Measurements from ENCODE around the gene FAM174B.

The FAM174B gene

GRCh38 chr15:92655178-92655995, at the start of gene FAM174B:
TSS of gene FAM174B (minus strand) at chr15:92655775.
- DNase-seq (ENCODE audit: low read depth in 2 of 2), result peak; percentile 6 to 32

- no peak for DNase-seq (ENCODE audit: low read depth in 2 of 2)
These were observed 40.5 kb upstream of the FAM174B start for GRCh38 chr15:92696096-92696495.

- DNase-seq (ENCODE audit: low read depth in 2 of 2), result no peak
These were observed 38.2 kb upstream of the FAM174B start for GRCh38 chr15:92693691-92694331.

GRCh38 chr15:92690395-92690794, 34.8 kb upstream of the FAM174B start:
- no peak for DNase-seq (ENCODE audit: low read depth in 2 of 2)

DNA sequence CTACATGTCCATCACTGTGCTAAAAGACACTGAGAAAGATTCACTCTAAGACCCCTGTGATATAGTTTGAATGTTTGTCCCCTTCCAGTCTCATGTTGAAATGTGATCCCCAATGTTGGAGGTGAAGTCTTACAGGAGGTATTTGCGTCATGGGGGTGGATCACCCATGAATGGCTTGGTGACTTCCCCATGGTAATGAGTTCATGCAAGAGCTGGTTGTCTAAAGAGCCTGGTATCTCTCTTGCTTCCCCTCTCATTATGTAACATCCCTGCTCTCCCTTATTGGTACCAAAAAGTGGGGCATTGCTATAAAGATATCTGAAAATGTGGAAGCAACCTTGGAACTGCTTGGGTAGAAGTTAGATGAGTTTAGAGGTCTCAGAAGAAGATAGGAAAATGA, 32.2 kb upstream of the FAM174B start:
- no peak for DNase-seq (ENCODE audit: low read depth in 2 of 2)

GRCh38 chr15:92687195-92687602, 31.6 kb upstream of the FAM174B start:
- DNase-seq (ENCODE audit: low read depth in 2 of 2), result no peak

DNA sequence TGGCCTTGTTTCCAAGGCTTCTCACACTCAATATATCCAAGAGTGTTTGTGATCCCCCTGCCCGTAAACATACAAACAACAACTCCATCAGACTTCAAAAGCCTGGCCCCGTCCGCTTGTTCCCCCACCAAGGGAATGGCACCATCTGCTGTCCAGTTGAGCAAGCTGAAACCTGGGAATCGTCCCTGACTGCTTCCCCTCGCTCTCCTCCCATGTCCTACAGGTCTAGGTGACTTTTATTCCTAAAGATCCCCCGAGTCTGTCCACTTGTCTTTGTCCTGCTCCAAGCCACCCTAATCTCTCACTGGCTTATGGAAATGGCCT, 27.9 kb upstream of the FAM174B start:
- DNase-seq (ENCODE audit: low read depth in 2 of 2), result no peak

DNA sequence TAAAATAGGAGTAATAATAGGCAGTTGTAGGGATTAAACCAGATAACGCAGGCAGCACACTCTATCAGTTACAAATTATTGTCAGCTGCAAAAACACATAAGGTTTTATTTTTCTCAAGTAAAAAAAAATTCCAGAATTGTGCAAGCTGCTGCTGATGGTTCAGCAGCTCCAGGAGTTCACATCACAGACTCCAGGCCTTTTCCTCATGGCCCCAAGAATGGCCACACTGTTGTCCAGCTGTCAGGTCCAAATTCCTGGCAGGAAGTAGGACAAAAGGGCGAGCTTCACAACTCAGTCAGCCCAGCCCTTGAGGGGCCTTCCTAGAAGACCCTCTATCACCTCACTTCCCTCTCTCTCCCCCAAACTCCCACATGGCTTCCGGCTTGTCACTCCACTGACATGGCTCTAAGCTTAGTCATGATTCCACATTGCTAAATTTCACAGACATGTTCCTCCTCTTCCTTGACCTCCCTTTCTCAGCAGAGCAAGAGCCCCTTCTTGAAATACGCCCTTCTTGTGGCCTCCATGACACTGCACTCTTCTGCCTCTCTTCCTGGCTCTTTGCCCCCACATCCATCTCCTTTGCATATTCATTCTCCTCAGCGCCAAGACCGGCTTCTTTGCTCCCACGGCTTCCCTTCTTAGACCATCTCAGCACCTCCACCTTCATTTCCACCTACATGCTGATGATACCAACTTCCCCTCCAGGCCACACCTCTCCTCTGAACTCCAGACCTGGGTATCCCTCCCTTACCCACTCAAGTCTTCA, 27.4 kb upstream of the FAM174B start:
- no peak for DNase-seq (ENCODE audit: low read depth in 2 of 2)

DNA sequence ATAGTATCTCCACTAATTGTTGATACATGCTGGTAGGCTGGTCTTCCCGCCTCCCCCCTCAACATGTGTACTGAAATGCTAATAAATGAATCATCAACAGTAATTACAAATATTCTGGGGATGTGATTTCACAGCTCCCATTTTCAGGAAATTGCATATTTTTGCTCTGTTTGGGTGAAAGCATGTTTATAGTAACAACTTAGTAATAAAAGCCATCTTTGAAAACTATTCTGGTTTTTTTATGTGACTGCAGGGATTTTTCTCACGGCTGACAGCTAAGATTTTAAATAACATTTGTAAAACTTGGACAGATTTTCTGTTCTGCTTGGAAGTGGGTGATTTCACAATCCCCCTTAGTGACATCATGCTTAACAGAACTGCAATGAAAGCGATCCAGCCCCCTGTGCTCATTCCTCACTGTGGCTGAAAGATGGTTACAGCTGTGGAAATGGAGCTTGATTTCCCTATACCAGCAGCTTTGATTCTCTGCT, 25.6 kb upstream of the FAM174B start:
- no peak for DNase-seq (ENCODE audit: low read depth in 2 of 2)

DNA sequence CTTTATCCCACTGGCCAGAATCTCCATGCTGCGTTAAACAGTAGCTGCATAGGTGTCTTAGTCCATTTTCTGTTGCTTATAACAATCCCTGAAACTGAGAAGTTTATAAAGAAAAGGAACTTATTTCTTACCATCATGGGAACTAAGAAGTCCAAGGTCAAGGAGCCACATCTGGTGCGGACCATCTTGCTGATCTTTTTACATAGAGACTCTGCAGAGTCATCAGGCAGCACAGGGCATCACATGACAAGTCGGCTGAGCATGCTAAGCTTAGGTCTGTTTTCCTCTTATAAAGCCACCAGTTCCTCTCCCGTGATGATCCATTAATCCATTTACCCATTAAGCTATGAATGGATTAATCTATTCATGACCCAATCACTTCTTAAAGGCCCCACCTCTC, 22.4 kb upstream of the FAM174B start:
- no peak for DNase-seq (ENCODE audit: low read depth in 2 of 2)

- no peak for DNase-seq (ENCODE audit: low read depth in 2 of 2)
These were observed 21.0 kb upstream of the FAM174B start for GRCh38 chr15:92676561-92676960.

DNA sequence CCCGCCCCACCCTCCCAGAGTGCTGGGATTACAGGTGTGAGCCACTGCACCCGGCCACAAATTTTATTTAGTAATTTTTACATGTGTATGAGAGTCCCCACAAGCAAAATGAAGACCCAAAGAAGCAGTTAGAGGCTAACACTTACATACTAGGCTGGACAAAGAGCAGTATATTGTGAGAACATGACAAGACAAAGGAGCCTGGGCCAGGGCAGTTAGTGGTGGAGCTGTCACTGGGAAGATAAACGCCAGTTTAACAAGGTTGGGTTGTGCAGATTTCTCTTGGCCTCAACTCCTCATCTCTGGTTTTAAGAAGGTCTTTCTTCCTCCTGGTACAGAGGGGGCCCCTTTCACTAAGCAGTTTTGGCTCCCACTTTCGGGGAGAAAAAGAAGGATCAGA, 19.9 kb upstream of the FAM174B start:
- DNase-seq (ENCODE audit: low read depth in 2 of 2), result no peak

- no peak for DNase-seq (ENCODE audit: low read depth in 2 of 2)
These were observed 18.8 kb upstream of the FAM174B start for GRCh38 chr15:92674347-92674746.

- DNase-seq (ENCODE audit: low read depth in 2 of 2), result no peak
These were observed 16.5 kb upstream of the FAM174B start for GRCh38 chr15:92672102-92672501.

DNA sequence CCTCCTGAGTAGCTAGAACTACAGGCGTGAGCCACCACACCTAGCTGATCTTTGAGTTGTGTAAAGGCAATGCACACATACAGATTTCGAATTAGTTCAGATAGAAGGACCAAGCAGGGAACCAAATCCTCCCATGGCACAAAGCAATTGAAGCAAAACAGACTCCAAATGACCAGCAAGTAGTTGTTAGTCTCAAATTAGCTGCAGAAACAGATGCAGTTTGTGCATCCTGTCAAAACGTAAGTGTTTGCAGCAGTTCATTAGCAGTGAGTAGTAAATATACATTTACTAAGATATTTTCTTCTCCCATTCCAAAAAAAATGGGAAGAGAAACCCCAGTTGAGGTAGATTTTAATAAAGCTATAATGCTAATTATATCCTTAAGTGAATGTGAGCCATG, 15.8 kb upstream of the FAM174B start:
- DNase-seq (ENCODE audit: low read depth in 2 of 2), result no peak

DNA sequence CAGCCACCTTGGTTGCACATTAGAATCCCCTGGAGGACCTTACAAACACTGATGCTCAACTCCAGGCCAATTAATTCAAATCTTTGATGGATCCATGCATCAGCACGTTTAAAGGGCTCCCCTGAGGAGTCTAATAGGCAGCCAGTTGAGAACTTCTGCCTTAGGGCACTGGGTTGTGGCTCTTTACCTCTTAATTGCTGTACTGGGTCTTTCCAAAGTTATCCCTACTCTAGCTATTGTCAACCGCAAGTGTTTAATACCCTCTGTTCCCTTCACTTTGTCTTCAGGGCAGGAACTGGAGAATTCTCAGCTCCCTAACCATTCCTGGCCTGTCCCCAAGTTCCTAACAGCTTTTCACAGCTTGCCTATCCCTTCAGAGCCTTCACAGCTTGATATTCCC, 15.0 kb upstream of the FAM174B start:
- no peak for DNase-seq (ENCODE audit: low read depth in 2 of 2)

DNA sequence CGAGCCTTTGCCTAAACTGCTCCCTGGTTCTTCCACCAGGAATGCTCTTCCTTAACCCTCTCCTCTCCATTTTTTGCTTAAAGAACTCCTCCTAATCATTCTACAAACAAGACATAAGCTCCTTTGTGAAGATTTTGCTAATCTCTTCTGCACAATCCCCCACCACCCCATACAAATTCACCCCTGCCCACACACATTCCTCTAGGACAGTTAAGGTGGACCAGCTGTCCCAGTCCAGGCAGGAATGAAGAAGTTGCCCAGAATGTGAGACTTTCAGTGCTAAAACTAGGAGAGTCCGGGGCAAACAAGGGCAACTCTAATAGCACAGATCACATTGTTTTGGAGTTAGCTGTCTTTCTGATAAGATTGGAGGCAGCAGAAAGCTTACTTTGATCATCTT, 13.9 kb upstream of the FAM174B start:
- no peak for DNase-seq (ENCODE audit: low read depth in 2 of 2)

DNA sequence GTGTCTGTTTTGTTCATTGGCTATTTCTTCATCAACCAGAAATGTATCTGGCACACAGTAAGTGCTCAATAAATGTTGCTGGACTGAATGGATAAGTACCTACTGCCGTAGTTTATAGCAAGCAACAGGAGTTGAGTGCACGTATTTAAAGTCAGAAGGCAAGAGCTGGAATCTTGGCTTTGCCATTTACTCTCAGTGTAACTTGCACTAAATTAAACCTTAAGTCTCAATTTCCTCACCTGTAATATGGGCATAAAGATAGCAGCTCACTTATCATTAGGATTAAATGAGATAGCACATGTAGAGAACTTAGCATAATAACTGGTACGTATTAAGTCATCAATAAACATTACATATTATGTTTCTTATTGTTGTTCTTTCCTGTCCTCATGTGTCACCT, 13.0 kb upstream of the FAM174B start:
- no peak for DNase-seq (ENCODE audit: low read depth in 2 of 2)

- DNase-seq (ENCODE audit: low read depth in 2 of 2), result no peak
These were observed 12.5 kb upstream of the FAM174B start for GRCh38 chr15:92667970-92668485.

- DNase-seq (ENCODE audit: low read depth in 2 of 2), result no peak
These were observed 11.8 kb upstream of the FAM174B start for GRCh38 chr15:92667287-92667904.

GRCh38 chr15:92666780-92667179, 11.2 kb upstream of the FAM174B start:
- DNase-seq (ENCODE audit: low read depth in 2 of 2), result no peak

DNA sequence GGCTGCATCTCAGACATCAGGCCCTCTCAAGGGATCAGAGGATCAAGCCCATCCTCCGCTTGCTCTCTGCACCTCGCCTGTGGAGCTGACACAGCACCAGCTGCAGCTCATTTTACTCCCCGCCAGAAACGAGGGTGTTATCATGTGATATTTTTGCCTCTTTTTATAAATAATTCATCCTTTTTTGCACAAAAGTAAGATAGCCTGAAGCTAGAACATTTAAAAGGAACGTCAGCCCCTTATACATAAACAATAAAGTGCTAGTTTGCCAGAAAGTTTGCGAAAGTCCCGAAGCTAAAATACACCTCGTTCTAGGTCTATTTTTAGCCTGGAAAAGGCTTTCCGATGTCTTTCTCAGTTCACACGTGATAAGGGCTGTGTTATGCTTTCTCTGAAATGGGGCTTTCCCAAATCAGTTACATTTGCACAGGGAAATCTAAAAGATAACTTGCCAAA, 9.6 kb upstream of the FAM174B start:
- no peak for DNase-seq (ENCODE audit: low read depth in 2 of 2)
